Adrenal gland (tissue), 12 donors: ENCODE measurements around the gene NARS2. TPM values are rescaled to one million over a fixed set of nuclear protein-coding genes. Genes with fewer than 3 reads are reported as not detected.
A peak's percentile ranks its signal among the peaks of the same experiment; 100 is the strongest.

Experiments
- DNase-seq, 7 donors: peaks; one replicate each; pipeline ENCODE4 v3.0.0-alpha.2; 2019 to 2020
- H3K27ac ChIP-seq, 5 donors: fragments of 200-600 bp; sonication (generic) in 4 of 5; 1 replicate in 3 of 5; 2 replicates in 2 of 5; pipeline versions ENCODE4 v1.5.1 to v1.8.0; 2016 to 2020; ENCODE audit warnings: mild to moderate bottlenecking in 1 of 5
- H3K27me3 ChIP-seq: fragments of 200-600 bp; 2 replicates; pipeline ENCODE4 v1.8.0; 2021
- H3K36me3 ChIP-seq, 2 donors: fragments of 200-600 bp; replicated peaks in 1 of 2; 1 replicate in 1 of 2; 2 replicates in 1 of 2; pipeline versions ENCODE4 v1.5.1 to v1.8.0; 2018 to 2022
- H3K4me1 ChIP-seq, 2 donors: fragments of 200-600 bp; replicated peaks in 1 of 2; 1 replicate in 1 of 2; 2 replicates in 1 of 2; pipeline versions ENCODE4 v1.5.1 to v1.8.0; 2018 to 2021
- H3K4me3 ChIP-seq, 4 donors: fragments of 200-600 bp; sonication (generic) in 3 of 4; one replicate each; pipeline ENCODE4 v1.5.1; 2016 to 2018
- H3K9me3 ChIP-seq, 3 donors: fragments of 200-600 bp; sonication (generic) in 1 of 3; replicated peaks in 1 of 3; 1 replicate in 2 of 3; 2 replicates in 1 of 3; pipeline versions ENCODE4 v1.5.1 to v1.8.0; 2016 to 2021
- CTCF ChIP-seq, 6 experiments: fragments of 450-650 bp in 4 of 6; fragments of 200-600 bp in 2 of 6; sonication (generic) in 1 of 6; IDR thresholded peaks; 1 replicate in 5 of 6; 2 replicates in 1 of 6; pipeline versions ENCODE4 v1.5.1 to v1.8.0; 2016 to 2021; ENCODE audit warnings: antibody characterized with exemption in 6 of 6, mild to moderate bottlenecking in 2 of 6, moderate library complexity in 1 of 6
- POLR2A ChIP-seq, 2 donors: fragments of 450-650 bp; IDR thresholded peaks; one replicate each; pipeline ENCODE4 v1.6.1; 2017; ENCODE audit warnings: antibody characterized with exemption in 2 of 2, mild to moderate bottlenecking in 2 of 2, moderate library complexity in 1 of 2
- WGBS, 4 donors: extraction: QIAGEN DNeasy Blood & Tissue Kit in 2 of 4; methylation state at CpG; one replicate each; pipeline versions ENCODE4 v1.1.5 to v1.1.7; 2013 to 2017; 5-methylcytosine and 5-hydroxymethylcytosine counted together
- intact Hi-C, 2 donors: fragments of 100-400 bp; cut with DNase I; formaldehyde crosslinking; loops; one replicate each; pipeline versions ENCODE4 v1.14.1 to v1.15.0; 2022 to 2023
- polyA plus RNA-seq, 3 donors: library from polyadenylated mRNA; stranded (reverse); fragments of 200-250 nt in 2 of 3; fragments of 350-450 nt in 1 of 3; fragmentation: Illumina TruSeq in 1 of 3; extraction: RNeasy Lipid Tissue Mini Kit (QIAGEN cat#74804) in 1 of 3; gene quantifications; one replicate each; pipeline ENCODE4 v1.2.3, GENCODE V29; 2013 to 2014
- total RNA-seq, 9 donors: library from RNA; depleted of rRNA in 4 of 9; stranded (reverse); fragments of >200 nt in 4 of 9; fragments of 120-200 nt in 1 of 9; fragmentation: NEBNext Ultra II Directional in 1 of 9; extraction: Animal tissue kit (Norgen Biotek cat#: 25700) in 1 of 9; gene quantifications; one replicate each; pipeline versions ENCODE4 v1.1.0 to v1.2.4, GENCODE V29; 2013 to 2023
- donor health status: healthy with polysubstance abuse.
- donor health status: Bipolar disorder and iron deficiency.
- donor health status: DM: yes; HTN: yes; CAD: no.
- donor health status: DM: no; HTN: no; CAD: no.
- donor health status: DM: no; HTN: no; CAD: no.
- donor health status: DM: yes; HTN: yes; CAD: no.

Gene NARS2
- total and polyA plus RNA-seq, 12 donors = 8.4 to 33.3 (median 21.1) TPM

DNA sequence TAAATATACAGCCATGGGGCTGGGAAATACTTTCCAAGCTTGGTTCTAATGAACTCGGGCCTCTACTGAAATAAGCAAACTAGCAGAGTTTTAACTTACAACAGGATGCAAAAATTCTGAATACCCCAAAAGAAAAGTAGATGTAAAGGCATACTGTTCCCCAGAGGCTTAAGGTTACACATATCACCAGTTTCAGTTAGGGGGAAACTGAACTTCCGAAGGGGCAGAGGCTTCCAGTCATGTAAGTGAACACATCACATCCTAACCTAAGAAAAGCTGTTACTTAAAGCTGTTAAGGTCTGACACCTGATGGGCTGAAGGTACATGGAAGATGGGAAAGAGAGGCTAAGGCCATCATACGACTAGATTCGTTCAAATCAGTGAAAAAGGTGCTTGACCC, 159.3 kb downstream of the NARS2 start:
- Histone ChIP-seq H3K9me3 (peaks cover 0 to 2% (median 0%) of the 10 kb centered on the region in 3 donors), H3K4me1 (peaks cover 10 to 43% of the 10 kb centered on the region in 2 donors), H3K36me3 (no peaks in the 10 kb centered on the region), H3K27me3 (no peaks in the 10 kb centered on the region), H3K27ac (peak overlapping the region in 3 of 5 donors; percentile 14 to 100 (median 94)), H3K4me3 (no peak overlapping the region)
- no peak for TF ChIP-seq POLR2A (IDR thresholded peaks at IDR 0.05)
- no peak for TF ChIP-seq CTCF (IDR thresholded peaks at IDR 0.05)
- WGBS, 4 donors = 54 to 72% (median 65%) methylated on average over 4 of the region's 4 CpGs
- intact Hi-C loops = loop anchor here (5.0 kb wide), 2 partner anchors 147 to 183 kb away; no protein-coding TSS in a partner anchor
- no peak for DNase-seq

- Histone ChIP-seq H3K4me3 (no peak overlapping the region), H3K9me3 (peaks cover 0 to 10% (median 5%) of the 10 kb centered on the region in 3 donors), H3K36me3 (no peaks in the 10 kb centered on the region), H3K27me3 (no peaks in the 10 kb centered on the region), H3K4me1 (peaks cover 10 to 35% of the 10 kb centered on the region in 2 donors), H3K27ac (peak overlapping the region in 1 of 5 donors; percentile 100)
- WGBS, 4 donors = 84 to 91% (median 88%) methylated on average over 14 of the region's 14 CpGs
- no peak for DNase-seq
- TF ChIP-seq POLR2A (IDR thresholded peaks at IDR 0.05) (no peak), CTCF (IDR thresholded peaks at IDR 0.05) (peak; percentile 28 to 62 (median 47))
- intact Hi-C loops = loop anchor here (5.0 kb wide), 2 partner anchors 148 to 182 kb away; no protein-coding TSS in a partner anchor
These were observed 160.2 kb downstream of the NARS2 start for GRCh38 chr11:78414321-78415051.

GRCh38 chr11:78408619-78409018, 166.0 kb downstream of the NARS2 start:
- Histone ChIP-seq H3K27me3 (no peaks in the 10 kb centered on the region), H3K27ac (no peak overlapping the region), H3K4me3 (no peak overlapping the region), H3K4me1 (peaks cover 0 to 7% of the 10 kb centered on the region in 2 donors), H3K36me3 (no peaks in the 10 kb centered on the region), H3K9me3 (peaks cover 0 to 10% (median 5%) of the 10 kb centered on the region in 3 donors)
- 97 to 100% (median 98%) methylated on average over 3 of the region's 3 CpGs for WGBS, 4 donors
- DNase-seq = no peak
- TF ChIP-seq CTCF (IDR thresholded peaks at IDR 0.05) (no peak), POLR2A (IDR thresholded peaks at IDR 0.05) (no peak)
- intact Hi-C loops = loop anchor here in 1 of 2 donors (10.0 kb wide), 1 partner anchor 84 kb away; no protein-coding TSS in a partner anchor

DNA sequence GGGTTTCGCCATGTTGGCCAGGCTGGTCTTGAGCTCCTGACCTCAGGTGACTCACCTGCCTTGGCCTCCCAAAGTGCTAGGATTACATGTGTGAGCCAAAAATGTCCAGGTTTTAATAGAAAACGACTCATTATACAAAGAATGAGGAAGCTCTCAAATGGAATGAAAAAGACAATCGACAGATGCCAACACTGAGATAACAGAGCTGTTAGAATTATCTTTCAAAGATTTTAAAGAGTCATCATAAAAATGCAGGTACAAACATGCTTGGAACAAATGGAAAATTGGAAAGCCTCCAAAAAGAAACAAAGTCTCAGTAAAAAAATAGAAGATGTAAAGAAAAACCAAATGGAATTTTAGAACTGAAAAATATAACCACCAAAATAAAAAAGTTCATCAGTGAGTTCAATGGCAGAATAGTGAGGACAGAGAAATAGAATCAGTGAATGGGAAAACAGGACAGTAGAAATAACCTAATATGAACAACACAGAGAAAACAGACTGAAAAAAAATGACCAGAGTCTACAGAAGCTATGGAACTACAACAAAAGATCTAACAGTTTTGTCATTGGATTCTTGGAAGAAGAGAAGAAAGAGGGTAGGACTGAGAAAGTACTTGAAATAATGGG, 168.0 kb downstream of the NARS2 start:
- intact Hi-C loops = loop anchor here in 1 of 2 donors (10.0 kb wide), 1 partner anchor 82 kb away; no protein-coding TSS in a partner anchor
- no peak for DNase-seq
- TF ChIP-seq POLR2A (IDR thresholded peaks at IDR 0.05) = no peak
- no peak for TF ChIP-seq CTCF (IDR thresholded peaks at IDR 0.05)
- H3K36me3 ChIP-seq = no peaks in the 10 kb centered on the region
- H3K4me3 ChIP-seq = no peak overlapping the region
- H3K9me3 ChIP-seq = peaks cover 0 to 10% (median 5%) of the 10 kb centered on the region in 3 donors
- H3K27ac ChIP-seq = no peak overlapping the region
- peaks cover 0 to 18% of the 10 kb centered on the region in 2 donors for H3K4me1 ChIP-seq
- 74 to 85% (median 81%) methylated on average over 3 of the region's 3 CpGs for WGBS, 4 donors
- H3K27me3 ChIP-seq = no peaks in the 10 kb centered on the region
